SJCRH30 (cell line): Measurements from ENCODE around the gene LTA. TPM values are rescaled to one million over a fixed set of nuclear protein-coding genes. Genes with fewer than 3 reads are reported as not detected.
"Not testable (repeated sequence)": the region's sequence is repeated elsewhere in the genome, so short reads cannot be mapped to it uniquely, and the experiment has no call there.

Experiments used
- DNase-seq, 2 experiments: peaks; one replicate each; pipeline ENCODE4 v3.0.0-alpha.2; 2015 to 2020
- H3K27ac ChIP-seq: fragments of 250-450 bp; sonication (Bioruptor Pico); 2 replicates; pipeline ENCODE4 v1.5.1; 2020; ENCODE audit warnings: mild to moderate bottlenecking, moderate library complexity
- H3K27me3 ChIP-seq: fragments of 250-450 bp; sonication (Bioruptor Pico); 2 replicates; pipeline ENCODE4 v1.5.1; 2020; ENCODE audit warnings: mild to moderate bottlenecking, moderate library complexity
- H3K36me3 ChIP-seq: fragments of 250-450 bp; sonication (Bioruptor Pico); 2 replicates; pipeline ENCODE4 v1.5.1; 2020; ENCODE audit warnings: mild to moderate bottlenecking, moderate library complexity
- H3K4me1 ChIP-seq: fragments of 250-450 bp; sonication (Bioruptor Pico); 2 replicates; pipeline ENCODE4 v1.5.1; 2020; ENCODE audit warnings: mild to moderate bottlenecking, moderate library complexity
- H3K4me3 ChIP-seq: fragments of 250-450 bp; sonication (Bioruptor Pico); 2 replicates; pipeline ENCODE4 v1.5.1; 2020; ENCODE audit warnings: mild to moderate bottlenecking, moderate library complexity
- H3K9me3 ChIP-seq: fragments of 250-450 bp; sonication (Bioruptor Pico); replicated peaks from 2 replicates; pipeline ENCODE4 v1.5.1; 2020; ENCODE audit warnings: mild to moderate bottlenecking, moderate library complexity
- total RNA-seq: library from RNA; depleted of rRNA; stranded (reverse); fragments of >200 nt; shearing (Covaris generic); gene quantifications from 2 replicates; pipeline ENCODE4 v1.2.3, GENCODE V29; 2014

The LTA gene
- total RNA-seq, 1 experiment from 2014 or later = not detected

- Histone ChIP-seq H3K4me3 (no peak overlapping the region), H3K27me3 (no peaks in the 10 kb centered on the region), H3K9me3 (no peaks in the 10 kb centered on the region), H3K4me1 (peaks cover 18% of the 10 kb centered on the region), H3K27ac (no peak overlapping the region), H3K36me3 (no peaks in the 10 kb centered on the region)
- no peak for DNase-seq
Observed at GRCh38 chr6:31548544-31548873, 23.6 kb upstream of the LTA start.

- not testable (repeated sequence) for H3K9me3 ChIP-seq, H3K4me3 ChIP-seq
- DNase-seq = peak; percentile 36 to 49
Observed at GRCh38 chr6:31551371-31551770, 20.7 kb upstream of the LTA start.

GRCh38 chr6:31556307-31556706 is 15.8 kb upstream of the LTA start:
- H3K4me1 ChIP-seq = peaks cover 9% of the 10 kb centered on the region; the same call in 1 of the 2 replicates
- no peak overlapping the region for H3K27ac ChIP-seq
- H3K36me3 ChIP-seq = no peaks in the 10 kb centered on the region; the same call in none of the 2 replicates
- no peak for DNase-seq
- H3K9me3 ChIP-seq = no peaks in the 10 kb centered on the region
- H3K4me3 ChIP-seq = no peak overlapping the region
- no peaks in the 10 kb centered on the region for H3K27me3 ChIP-seq

More at GRCh38 chr6:31551371-31551770, 20.7 kb upstream of the LTA start:
- H3K27ac ChIP-seq, H3K27me3 ChIP-seq, H3K4me1 ChIP-seq, H3K36me3 ChIP-seq: not testable (repeated sequence)

- no peaks in the 10 kb centered on the region; the same call in none of the 2 replicates for H3K36me3 ChIP-seq
- H3K9me3 ChIP-seq = no peaks in the 10 kb centered on the region
- H3K27me3 ChIP-seq = no peaks in the 10 kb centered on the region
- H3K4me3 ChIP-seq = no peak overlapping the region
- DNase-seq = no peak
- H3K4me1 ChIP-seq = peaks cover 9% of the 10 kb centered on the region; the same call in 1 of the 2 replicates
- no peak overlapping the region for H3K27ac ChIP-seq
Observed at GRCh38 chr6:31557443-31558317, 14.4 kb upstream of the LTA start.

- no peak overlapping the region for H3K27ac ChIP-seq
Observed at GRCh38 chr6:31558318-31558625, 13.8 kb upstream of the LTA start.

GRCh38 chr6:31558631-31559500 is 13.2 kb upstream of the LTA start:
- Histone ChIP-seq H3K9me3 (no peaks in the 10 kb centered on the region), H3K36me3 (no peaks in the 10 kb centered on the region; the same call in none of the 2 replicates), H3K4me3 (no peak overlapping the region), H3K27me3 (no peaks in the 10 kb centered on the region), H3K27ac (no peak overlapping the region), H3K4me1 (peaks cover 19% of the 10 kb centered on the region; the same call in 1 of the 2 replicates)
- DNase-seq = no peak

More at GRCh38 chr6:31558318-31558625, 13.8 kb upstream of the LTA start:
- Histone ChIP-seq H3K36me3 (no peaks in the 10 kb centered on the region; the same call in none of the 2 replicates), H3K9me3 (no peaks in the 10 kb centered on the region), H3K4me1 (peaks cover 13% of the 10 kb centered on the region; the same call in 1 of the 2 replicates), H3K27me3 (no peaks in the 10 kb centered on the region), H3K4me3 (no peak overlapping the region)
- DNase-seq = no peak

GRCh38 chr6:31559606-31559957 is 12.5 kb upstream of the LTA start:
- H3K9me3 ChIP-seq = no peaks in the 10 kb centered on the region
- H3K27me3 ChIP-seq = no peaks in the 10 kb centered on the region
- no peak for DNase-seq
- H3K27ac ChIP-seq = no peak overlapping the region
- no peak overlapping the region for H3K4me3 ChIP-seq
- H3K4me1 ChIP-seq = peaks cover 19% of the 10 kb centered on the region; the same call in 1 of the 2 replicates
- no peaks in the 10 kb centered on the region; the same call in none of the 2 replicates for H3K36me3 ChIP-seq

- Histone ChIP-seq H3K27me3 (no peaks in the 10 kb centered on the region), H3K4me3 (no peak overlapping the region), H3K36me3 (no peaks in the 10 kb centered on the region; the same call in 1 of the 2 replicates), H3K27ac (no peak overlapping the region), H3K9me3 (no peaks in the 10 kb centered on the region), H3K4me1 (peaks cover 19% of the 10 kb centered on the region; the same call in 1 of the 2 replicates)
- DNase-seq = peak in 1 of 2 experiments; percentile 46
Observed at GRCh38 chr6:31559958-31560696, 12.0 kb upstream of the LTA start.

GRCh38 chr6:31560697-31561058 is 11.4 kb upstream of the LTA start:
- H3K4me1 ChIP-seq = peaks cover 19% of the 10 kb centered on the region; the same call in 1 of the 2 replicates
- H3K27me3 ChIP-seq = no peaks in the 10 kb centered on the region
- no peaks in the 10 kb centered on the region; the same call in 1 of the 2 replicates for H3K36me3 ChIP-seq
- no peaks in the 10 kb centered on the region for H3K9me3 ChIP-seq
- DNase-seq = no peak
- no peak overlapping the region for H3K4me3 ChIP-seq
- no peak overlapping the region for H3K27ac ChIP-seq

GRCh38 chr6:31567531-31568370 is 4.3 kb upstream of the LTA start:
- DNase-seq = no peak
- no peaks in the 10 kb centered on the region for H3K9me3 ChIP-seq
- no peak overlapping the region for H3K27ac ChIP-seq

GRCh38 chr6:31568537-31568961 is 3.5 kb upstream of the LTA start:
- H3K27me3 ChIP-seq = peaks cover 14% of the 10 kb centered on the region; the same call in 1 of the 2 replicates
- no peak for DNase-seq
- H3K4me1 ChIP-seq = peaks cover 3% of the 10 kb centered on the region; the same call in 1 of the 2 replicates

More at GRCh38 chr6:31567531-31568370, 4.3 kb upstream of the LTA start:
- H3K27me3 ChIP-seq = peaks cover 14% of the 10 kb centered on the region; the same call in 1 of the 2 replicates
- H3K36me3 ChIP-seq = no peaks in the 10 kb centered on the region
- peaks cover 10% of the 10 kb centered on the region; the same call in 1 of the 2 replicates for H3K4me1 ChIP-seq
- no peak overlapping the region for H3K4me3 ChIP-seq

GRCh38 chr6:31569861-31570536 is 2.1 kb upstream of the LTA start:
- Histone ChIP-seq H3K27ac (no peak overlapping the region), H3K4me1 (no peaks in the 10 kb centered on the region), H3K4me3 (no peak overlapping the region), H3K27me3 (peaks cover 14% of the 10 kb centered on the region; the same call in 1 of the 2 replicates), H3K36me3 (no peaks in the 10 kb centered on the region), H3K9me3 (no peaks in the 10 kb centered on the region)
- DNase-seq = no peak

More at GRCh38 chr6:31568537-31568961, 3.5 kb upstream of the LTA start:
- Histone ChIP-seq H3K36me3 (no peaks in the 10 kb centered on the region), H3K27ac (no peak overlapping the region), H3K9me3 (no peaks in the 10 kb centered on the region), H3K4me3 (no peak overlapping the region)
